Muscle of leg (tissue), 11 donors: ENCODE measurements around the gene METAP2. TPM values are rescaled to one million over a fixed set of nuclear protein-coding genes. Genes with fewer than 3 reads are reported as not detected.
"Not testable (repeated sequence)": the region's sequence is repeated elsewhere in the genome, so short reads cannot be mapped to it uniquely, and the experiment has no call there.

Experiments used
- DNase-seq: peaks from one replicate; pipeline ENCODE4 v3.0.0; 2013
- H3K27ac ChIP-seq: one replicate; pipeline ENCODE4 v1.5.1; 2013; ENCODE audit warnings: mild to moderate bottlenecking, low read length, control low read depth
- H3K27me3 ChIP-seq: one replicate; pipeline ENCODE4 v1.6.1; 2013; ENCODE audit warnings: low read length; ENCODE audit not compliant: control insufficient read depth, insufficient read depth
- H3K36me3 ChIP-seq: one replicate; pipeline ENCODE4 v1.6.1; 2013; ENCODE audit warnings: low read length; ENCODE audit not compliant: control insufficient read depth, insufficient read depth
- H3K4me1 ChIP-seq: one replicate; pipeline ENCODE4 v1.6.1; 2013; ENCODE audit warnings: low read length; ENCODE audit not compliant: control insufficient read depth, insufficient read depth
- H3K4me3 ChIP-seq: one replicate; pipeline ENCODE4 v1.5.1; 2013; ENCODE audit warnings: low read length, control low read depth
- H3K9me3 ChIP-seq: replicated peaks from 2 replicates; pipeline ENCODE4 v1.6.1; 2013; ENCODE audit warnings: low read depth, low read length; ENCODE audit not compliant: control insufficient read depth
- WGBS: methylation state at CpG from one replicate; pipeline ENCODE4 v1.1.5; 2013; ENCODE audit warnings: missing lambda C conversion rate; ENCODE audit not compliant: insufficient coverage; 5-methylcytosine and 5-hydroxymethylcytosine counted together
- polyA plus RNA-seq, 8 donors: library from polyadenylated mRNA; unstranded; fragments of 120-200 nt; gene quantifications; one replicate each; pipeline versions ENCODE4 v1.2.1 to v1.2.3, GENCODE V29; 2013; ENCODE audit warnings: inconsistent platforms in 1 of 8, low replicate concordance in 1 of 8; ENCODE audit not compliant: insufficient read length in 8 of 8, insufficient read depth in 1 of 8
- total RNA-seq: library from RNA; stranded (reverse); fragments of 120-200 nt; gene quantifications from one replicate; pipeline ENCODE4 v1.2.4, GENCODE V29; 2013

Gene METAP2
- total and polyA plus RNA-seq, 9 donors, result 81.0 to 144 (median 114) TPM

GRCh38 chr12:95460105-95460504 is 13.8 kb upstream of the METAP2 start:
- WGBS, result no CpG with 5 or more reads among the region's 1 CpG
- Histone ChIP-seq H3K27me3 (no peaks in the 10 kb centered on the region), H3K36me3 (no peaks in the 10 kb centered on the region), H3K27ac (no peak overlapping the region), H3K9me3 (peaks cover 16% of the 10 kb centered on the region), H3K4me1 (no peaks in the 10 kb centered on the region), H3K4me3 (no peak overlapping the region)
- DNase-seq, result no peak

GRCh38 chr12:95460896-95461295 is 13.1 kb upstream of the METAP2 start:
- Histone ChIP-seq H3K4me1 (no peaks in the 10 kb centered on the region), H3K27me3 (no peaks in the 10 kb centered on the region), H3K9me3 (peaks cover 16% of the 10 kb centered on the region), H3K27ac (no peak overlapping the region), H3K36me3 (no peaks in the 10 kb centered on the region), H3K4me3 (no peak overlapping the region)
- no CpG with 5 or more reads among the region's 1 CpG for WGBS
- DNase-seq, result no peak

- no peak for DNase-seq
- H3K9me3 ChIP-seq, result peaks cover 14% of the 10 kb centered on the region
These were observed 11.9 kb upstream of the METAP2 start for GRCh38 chr12:95462081-95462480.

GRCh38 chr12:95462551-95462950 is 11.4 kb upstream of the METAP2 start:
- Histone ChIP-seq H3K4me1 (no peaks in the 10 kb centered on the region), H3K36me3 (no peaks in the 10 kb centered on the region), H3K27ac (no peak overlapping the region), H3K27me3 (no peaks in the 10 kb centered on the region), H3K9me3 (peaks cover 10% of the 10 kb centered on the region), H3K4me3 (no peak overlapping the region)
- 86% methylated on average over 2 of the region's 2 CpGs for WGBS
- no peak for DNase-seq

More at GRCh38 chr12:95462081-95462480, 11.9 kb upstream of the METAP2 start:
- no peaks in the 10 kb centered on the region for H3K4me1 ChIP-seq
- no peak overlapping the region for H3K4me3 ChIP-seq
- H3K27me3 ChIP-seq, result no peaks in the 10 kb centered on the region
- H3K27ac ChIP-seq, result no peak overlapping the region
- no peaks in the 10 kb centered on the region for H3K36me3 ChIP-seq
- 85% methylated on average over 3 of the region's 4 CpGs for WGBS

GRCh38 chr12:95463050-95463449 is 10.9 kb upstream of the METAP2 start:
- 71% methylated on average over 4 of the region's 4 CpGs for WGBS
- no peak for DNase-seq
- no peaks in the 10 kb centered on the region for H3K27me3 ChIP-seq
- no peak overlapping the region for H3K27ac ChIP-seq
- no peaks in the 10 kb centered on the region for H3K36me3 ChIP-seq
- peaks cover 5% of the 10 kb centered on the region for H3K9me3 ChIP-seq
- H3K4me3 ChIP-seq, result no peak overlapping the region
- no peaks in the 10 kb centered on the region for H3K4me1 ChIP-seq

- H3K27me3 ChIP-seq, H3K27ac ChIP-seq, H3K36me3 ChIP-seq, H3K9me3 ChIP-seq, H3K4me1 ChIP-seq, H3K4me3 ChIP-seq, DNase-seq: not testable (repeated sequence)
- no CpG with 5 or more reads among the region's 4 CpGs for WGBS
These were observed 10.2 kb upstream of the METAP2 start for GRCh38 chr12:95463776-95464175.

GRCh38 chr12:95465275-95465674 is 8.7 kb upstream of the METAP2 start:
- H3K27ac ChIP-seq, result no peak overlapping the region
- no peaks in the 10 kb centered on the region for H3K9me3 ChIP-seq
- DNase-seq, result no peak
- no peak overlapping the region for H3K4me3 ChIP-seq
- H3K4me1 ChIP-seq, result no peaks in the 10 kb centered on the region
- no peaks in the 10 kb centered on the region for H3K36me3 ChIP-seq
- no peaks in the 10 kb centered on the region for H3K27me3 ChIP-seq
- no CpG with 5 or more reads among the region's 2 CpGs for whole genome bisulfite sequencing

GRCh38 chr12:95470300-95470699 is 3.7 kb upstream of the METAP2 start:
- Histone ChIP-seq H3K9me3 (no peaks in the 10 kb centered on the region), H3K27me3 (no peaks in the 10 kb centered on the region), H3K36me3 (no peaks in the 10 kb centered on the region), H3K4me1 (no peaks in the 10 kb centered on the region), H3K27ac (no peak overlapping the region), H3K4me3 (no peak overlapping the region)
- no peak for DNase-seq
- 90% methylated on average over 1 of the region's 1 CpG for WGBS

GRCh38 chr12:95473231-95473883 is 595 bp upstream of the METAP2 start:
- Histone ChIP-seq H3K9me3 (no peaks in the 10 kb centered on the region), H3K27ac (peak overlapping the region; percentile 94), H3K4me3 (peak overlapping the region; percentile 75), H3K27me3 (no peaks in the 10 kb centered on the region), H3K36me3 (peaks cover 17% of the 10 kb centered on the region), H3K4me1 (peaks cover 3% of the 10 kb centered on the region)
- 0% methylated on average over 11 of the region's 23 CpGs for WGBS
- peak; percentile 79 for DNase-seq

- H3K4me3 ChIP-seq, result peak overlapping the region; percentile 75
- no peaks in the 10 kb centered on the region for H3K27me3 ChIP-seq
- no peaks in the 10 kb centered on the region for H3K9me3 ChIP-seq
- WGBS, result no CpG with 5 or more reads among the region's 16 CpGs
- peaks cover 3% of the 10 kb centered on the region for H3K4me1 ChIP-seq
- H3K27ac ChIP-seq, result peak overlapping the region; percentile 94
- DNase-seq, result no peak
- H3K36me3 ChIP-seq, result peaks cover 25% of the 10 kb centered on the region
These were observed 657 bp downstream of the METAP2 start for GRCh38 chr12:95474660-95474958.

- Histone ChIP-seq H3K36me3 (peaks cover 32% of the 10 kb centered on the region), H3K27me3 (no peaks in the 10 kb centered on the region), H3K9me3 (no peaks in the 10 kb centered on the region), H3K4me3 (no peak overlapping the region), H3K27ac (no peak overlapping the region), H3K4me1 (peaks cover 5% of the 10 kb centered on the region)
- WGBS, result no CpG with 5 or more reads among the region's 2 CpGs
- no peak for DNase-seq
These were observed 6.3 kb downstream of the METAP2 start for GRCh38 chr12:95480230-95480629.
